Neural progenitor cell (in vitro differentiated cells): ENCODE measurements around the gene ZNF597.

Source experiments
- EZH2 ChIP-seq: fragments of 200-600 bp; sonication (generic); IDR thresholded peaks from 2 replicates; pipeline ENCODE4 v1.6.1; 2017; ENCODE audit warnings: antibody characterized with exemption, mild to moderate bottlenecking, moderate library complexity
- TF ChIP-seq, protein P1 (sequence below): fragments of 200-600 bp; sonication (generic); IDR thresholded peaks from 2 replicates; pipeline ENCODE4 v1.5.1; 2017; ENCODE audit warnings: antibody characterized with exemption, mild to moderate bottlenecking

DNA sequence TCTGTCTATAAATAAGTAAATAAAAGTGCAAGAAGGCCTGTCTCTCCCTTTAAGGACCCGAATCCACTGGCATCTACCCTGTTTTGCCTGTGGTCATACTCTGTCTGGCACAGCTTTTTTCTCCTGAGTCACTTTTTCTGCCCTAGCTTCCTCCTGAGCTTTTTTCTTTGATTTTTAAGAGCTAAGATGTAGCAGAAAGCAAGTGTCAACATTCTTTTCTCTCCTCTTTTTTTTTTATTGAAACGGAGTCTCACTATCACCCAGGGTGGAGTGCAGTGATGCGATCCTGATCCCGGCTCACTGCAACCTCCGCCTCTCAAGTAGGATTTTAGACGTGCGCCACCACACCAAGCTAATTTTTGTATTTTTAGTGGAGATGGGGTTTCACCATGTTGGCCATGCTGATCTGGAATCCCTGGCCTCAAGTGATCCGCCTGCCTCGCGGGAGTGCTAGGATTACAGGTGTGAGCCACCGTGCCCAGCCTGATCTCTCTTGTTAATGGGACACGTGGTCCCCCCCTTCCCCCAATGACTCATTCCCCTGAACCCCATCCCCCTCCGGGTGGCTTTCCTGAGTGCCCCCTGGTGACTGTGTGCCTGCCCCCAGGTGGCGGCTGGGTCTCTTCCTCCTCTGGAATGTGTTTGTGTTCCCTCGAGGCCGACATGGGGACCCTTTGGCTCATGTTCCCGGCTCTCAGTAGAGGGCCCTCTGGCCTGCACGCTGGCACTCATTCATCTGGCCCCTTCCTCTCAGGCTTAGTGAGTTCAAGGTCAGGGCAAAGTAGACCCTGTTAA lies 37.8 kb upstream of the ZNF597 start:
- TF ChIP-seq, protein P1, sequence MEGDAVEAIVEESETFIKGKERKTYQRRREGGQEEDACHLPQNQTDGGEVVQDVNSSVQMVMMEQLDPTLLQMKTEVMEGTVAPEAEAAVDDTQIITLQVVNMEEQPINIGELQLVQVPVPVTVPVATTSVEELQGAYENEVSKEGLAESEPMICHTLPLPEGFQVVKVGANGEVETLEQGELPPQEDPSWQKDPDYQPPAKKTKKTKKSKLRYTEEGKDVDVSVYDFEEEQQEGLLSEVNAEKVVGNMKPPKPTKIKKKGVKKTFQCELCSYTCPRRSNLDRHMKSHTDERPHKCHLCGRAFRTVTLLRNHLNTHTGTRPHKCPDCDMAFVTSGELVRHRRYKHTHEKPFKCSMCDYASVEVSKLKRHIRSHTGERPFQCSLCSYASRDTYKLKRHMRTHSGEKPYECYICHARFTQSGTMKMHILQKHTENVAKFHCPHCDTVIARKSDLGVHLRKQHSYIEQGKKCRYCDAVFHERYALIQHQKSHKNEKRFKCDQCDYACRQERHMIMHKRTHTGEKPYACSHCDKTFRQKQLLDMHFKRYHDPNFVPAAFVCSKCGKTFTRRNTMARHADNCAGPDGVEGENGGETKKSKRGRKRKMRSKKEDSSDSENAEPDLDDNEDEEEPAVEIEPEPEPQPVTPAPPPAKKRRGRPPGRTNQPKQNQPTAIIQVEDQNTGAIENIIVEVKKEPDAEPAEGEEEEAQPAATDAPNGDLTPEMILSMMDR, result no peak
- no peak for TF ChIP-seq EZH2
